Measurements from ENCODE around the gene PTPN5.

GRCh38 chr11:18804199-18804999 is 12.8 kb upstream of the PTPN5 start:
- TF ChIP-seq GATA3 (IDR thresholded peaks at IDR 0.05; ENCODE audit: low read depth, low read length) (no peak), GATA2 (IDR thresholded peaks at IDR 0.05; ENCODE audit: low read depth, low read length) (no peak)

Measured in SH-SY5Y (cell line).